ENCODE results near the gene LMTK2.

- TF ChIP-seq CTCF (conservative IDR thresholded peaks at IDR 0.05; ENCODE audit: low read length), result no peak
- no peak for TF ChIP-seq EZH2phosphoT487 (IDR thresholded peaks at IDR 0.05; ENCODE audit: borderline replicate concordance, low read depth, low read length)
These were observed 129.2 kb downstream of the LMTK2 start for GRCh38 chr7:98235901-98236300.

Data from OCI-LY7 (cell line).